Measurements from ENCODE around the gene IMPA2.

- no peak for TF ChIP-seq POLR2A (IDR thresholded peaks at IDR 0.05; ENCODE audit: low read length)
- no peak for TF ChIP-seq GATA1 (IDR thresholded peaks at IDR 0.05; ENCODE audit: low read depth, low read length)
Measured at GRCh38 chr18:11986061-11986460, 4.8 kb downstream of the IMPA2 start.
